GM19099 (cell line): ENCODE measurements around the gene HDHD3.

Experiments
- POLR2A ChIP-seq: IDR thresholded peaks from 3 replicates; pipeline ENCODE4 v1.6.1; 2011; ENCODE audit warnings: low read depth; ENCODE audit not compliant: insufficient read length; ENCODE audit errors: extremely low read depth

The HDHD3 gene

DNA sequence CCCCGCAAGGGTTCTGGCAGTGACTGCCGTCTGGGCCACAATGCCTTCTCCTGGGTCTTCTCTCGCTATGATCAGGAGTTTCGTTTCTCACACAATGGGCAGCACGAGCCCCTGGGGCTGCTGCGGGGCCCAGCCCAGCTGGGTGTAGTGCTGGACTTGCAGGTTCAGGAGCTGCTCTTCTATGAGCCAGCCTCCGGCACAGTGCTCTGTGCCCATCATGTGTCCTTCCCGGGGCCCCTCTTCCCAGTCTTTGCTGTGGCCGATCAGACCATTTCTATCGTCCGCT is 7.0 kb downstream of the HDHD3 start:
- no peak for TF ChIP-seq POLR2A

DNA sequence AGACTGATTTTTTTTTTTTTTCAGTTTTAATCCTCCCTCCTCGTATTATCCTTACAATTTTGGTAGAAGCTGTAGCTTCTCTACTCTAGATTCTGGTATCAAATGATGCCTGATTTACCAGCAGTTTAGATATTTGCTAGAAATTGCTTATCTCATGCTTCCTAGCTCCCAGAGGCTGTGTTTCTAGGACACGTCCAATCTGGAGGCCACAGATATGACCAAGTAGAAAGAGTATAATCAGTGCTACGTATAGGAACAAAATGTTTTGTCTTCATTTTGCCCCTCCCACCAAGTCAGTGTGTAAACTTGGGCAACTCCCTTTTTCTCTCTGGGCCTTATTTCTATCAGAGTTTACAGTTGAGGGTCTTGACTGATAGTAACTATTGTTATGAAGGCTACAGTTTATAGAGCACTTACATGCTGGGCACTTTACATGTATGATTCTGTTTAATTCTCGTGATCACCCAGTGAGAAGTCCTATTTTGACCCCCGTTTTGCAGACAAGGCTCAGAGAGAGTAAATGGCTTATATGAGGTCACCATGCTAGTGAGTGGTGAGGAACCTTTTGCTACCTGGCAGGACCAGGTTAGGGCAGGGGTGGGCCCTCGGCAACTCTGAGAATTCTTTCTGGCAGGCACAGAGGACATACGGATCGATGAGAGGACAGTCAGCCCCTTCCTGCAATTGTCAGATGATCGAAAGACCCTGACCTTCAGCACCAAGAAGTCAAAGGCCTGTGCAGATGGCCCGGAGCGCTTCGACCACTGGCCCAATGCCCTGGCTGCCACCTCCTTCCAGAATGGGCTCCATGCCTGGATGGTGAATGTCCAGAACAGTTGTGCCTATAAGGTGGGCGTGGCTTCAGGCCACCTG is 7.6 kb downstream of the HDHD3 start:
- no peak for TF ChIP-seq POLR2A

- TF ChIP-seq POLR2A = no peak
Observed at GRCh38 chr9:113368348-113368981, 8.3 kb downstream of the HDHD3 start.

DNA sequence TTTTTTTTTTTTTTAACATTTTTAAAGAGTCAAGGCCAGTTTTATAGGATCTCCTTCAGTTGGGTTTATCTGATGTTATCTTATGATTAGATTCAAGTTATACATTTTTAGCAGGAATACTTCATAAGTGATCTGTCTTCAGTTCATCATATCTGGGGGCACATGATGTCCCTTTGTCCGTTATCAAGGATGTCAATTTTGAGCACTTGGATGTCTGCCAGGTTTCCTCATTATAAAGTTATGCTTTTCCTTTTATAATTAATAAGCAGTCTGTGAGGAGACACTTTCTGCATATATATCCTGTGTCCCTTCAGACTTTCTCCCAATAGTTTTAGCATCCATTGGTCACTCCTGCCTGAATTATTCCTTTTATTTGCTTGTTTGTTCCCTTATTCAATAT is 11.8 kb downstream of the HDHD3 start:
- no peak for TF ChIP-seq POLR2A

GRCh38 chr9:113363336-113363735 is 13.4 kb downstream of the HDHD3 start:
- no peak for TF ChIP-seq POLR2A

- TF ChIP-seq POLR2A = no peak
Observed at GRCh38 chr9:113361304-113362018, 15.3 kb downstream of the HDHD3 start.

DNA sequence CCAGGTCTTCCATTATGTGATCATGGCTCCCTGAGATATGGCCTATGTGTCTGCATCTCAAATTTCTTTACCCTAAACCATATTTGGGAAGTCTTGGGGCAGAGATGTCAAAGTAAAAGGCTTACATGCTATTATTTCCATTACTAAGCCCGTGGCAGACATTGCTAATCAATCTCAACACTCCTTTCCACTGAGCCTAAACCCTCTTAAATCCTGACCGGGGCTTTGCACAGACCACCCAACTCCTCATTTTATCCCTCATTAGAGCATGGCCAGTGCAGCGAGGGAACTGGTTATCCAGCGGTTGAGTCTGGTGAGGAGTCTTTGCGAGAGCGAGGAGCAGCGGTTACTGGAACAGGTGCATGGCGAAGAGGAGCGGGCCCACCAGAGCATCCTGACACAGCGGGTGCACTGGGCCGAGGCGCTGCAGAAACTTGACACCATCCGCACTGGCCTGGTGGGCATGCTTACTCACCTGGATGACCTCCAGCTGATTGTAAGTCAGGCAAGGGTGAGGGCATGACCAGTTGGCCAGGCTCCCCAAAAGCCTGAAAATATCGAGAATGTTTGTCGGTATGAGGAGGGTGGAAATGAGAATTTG is 16.4 kb downstream of the HDHD3 start:
- TF ChIP-seq POLR2A = no peak

DNA sequence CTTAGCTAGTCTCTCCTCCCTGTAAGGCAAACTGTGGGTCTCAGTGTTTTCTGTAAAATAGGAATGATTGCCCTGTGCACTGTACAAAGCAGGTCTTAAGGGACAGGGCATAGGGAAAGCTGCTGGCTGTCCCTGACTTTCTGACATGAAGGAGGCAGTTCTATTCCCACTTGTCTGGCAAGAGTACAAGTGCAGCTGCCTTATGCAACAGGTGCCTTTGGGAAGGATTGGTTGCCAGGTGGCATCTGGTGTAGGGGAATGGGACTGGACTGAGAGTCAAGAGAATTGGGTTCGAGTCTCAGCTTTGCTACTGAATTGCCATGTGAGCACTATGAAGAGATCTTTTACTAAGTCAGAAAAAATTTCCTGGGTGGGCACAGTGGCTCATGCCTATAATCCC is 17.4 kb downstream of the HDHD3 start:
- no peak for TF ChIP-seq POLR2A

- no peak for TF ChIP-seq POLR2A
Observed at GRCh38 chr9:113356686-113357292, 20.0 kb downstream of the HDHD3 start.

GRCh38 chr9:113355040-113355596 is 21.7 kb downstream of the HDHD3 start:
- TF ChIP-seq POLR2A = no peak

DNA sequence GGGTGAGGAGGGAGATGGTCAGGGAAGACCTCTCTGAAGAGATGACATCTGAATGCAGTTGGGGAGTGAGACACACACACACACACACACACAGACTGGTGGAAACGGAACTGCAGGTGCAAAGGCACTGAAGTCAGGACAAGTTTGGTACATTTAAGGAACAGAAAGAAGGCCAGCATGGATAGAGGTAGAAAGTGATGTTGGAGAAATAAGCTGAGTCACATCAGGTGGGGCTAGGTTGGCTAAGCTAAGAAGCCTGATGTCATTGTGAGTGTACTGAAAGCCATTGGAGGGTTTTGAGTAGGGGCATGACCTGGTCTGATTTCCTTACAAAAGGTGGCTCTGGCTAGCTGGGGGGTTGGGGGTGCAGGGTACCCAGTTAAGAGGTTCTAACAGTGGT is 24.4 kb downstream of the HDHD3 start:
- no peak for TF ChIP-seq POLR2A

DNA sequence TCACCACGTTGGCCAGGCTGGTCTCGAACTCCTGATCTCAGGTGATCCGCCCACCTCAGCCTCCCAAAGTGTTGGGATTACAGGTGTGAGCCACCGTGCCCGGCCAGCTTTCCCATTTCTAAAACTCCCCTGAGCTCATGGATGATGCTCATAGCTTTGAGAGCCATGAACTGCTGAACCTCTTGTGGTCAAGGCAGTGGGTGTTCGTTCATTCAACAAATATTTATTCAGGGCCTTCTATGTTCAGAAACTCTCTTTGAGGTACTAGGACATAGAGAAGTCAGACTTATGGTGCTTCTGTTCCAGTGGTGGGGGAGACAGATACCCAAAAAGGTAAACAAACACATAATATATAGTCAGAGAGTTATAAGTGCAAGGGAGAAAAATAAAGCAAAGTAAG is 24.8 kb downstream of the HDHD3 start:
- no peak for TF ChIP-seq POLR2A

DNA sequence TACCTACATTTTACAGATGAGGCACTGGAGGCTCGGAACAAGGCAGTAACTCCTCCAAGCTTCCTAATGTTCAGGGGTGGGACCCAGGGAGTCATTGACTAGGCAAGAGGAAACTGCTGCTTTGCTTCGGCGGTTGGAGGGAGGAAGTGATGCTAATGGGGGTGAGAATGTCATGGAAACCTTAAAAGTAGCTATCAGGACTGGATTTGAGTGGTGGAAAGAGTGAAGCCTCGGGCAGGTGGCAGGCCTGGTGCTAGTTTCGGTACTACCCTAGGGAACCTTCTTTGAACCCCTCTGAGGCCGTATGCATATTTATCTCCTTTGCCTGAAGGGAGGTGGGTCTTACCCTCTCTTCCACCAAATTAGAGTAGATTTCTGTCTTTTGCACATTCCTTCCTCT is 25.8 kb downstream of the HDHD3 start:
- no peak for TF ChIP-seq POLR2A

DNA sequence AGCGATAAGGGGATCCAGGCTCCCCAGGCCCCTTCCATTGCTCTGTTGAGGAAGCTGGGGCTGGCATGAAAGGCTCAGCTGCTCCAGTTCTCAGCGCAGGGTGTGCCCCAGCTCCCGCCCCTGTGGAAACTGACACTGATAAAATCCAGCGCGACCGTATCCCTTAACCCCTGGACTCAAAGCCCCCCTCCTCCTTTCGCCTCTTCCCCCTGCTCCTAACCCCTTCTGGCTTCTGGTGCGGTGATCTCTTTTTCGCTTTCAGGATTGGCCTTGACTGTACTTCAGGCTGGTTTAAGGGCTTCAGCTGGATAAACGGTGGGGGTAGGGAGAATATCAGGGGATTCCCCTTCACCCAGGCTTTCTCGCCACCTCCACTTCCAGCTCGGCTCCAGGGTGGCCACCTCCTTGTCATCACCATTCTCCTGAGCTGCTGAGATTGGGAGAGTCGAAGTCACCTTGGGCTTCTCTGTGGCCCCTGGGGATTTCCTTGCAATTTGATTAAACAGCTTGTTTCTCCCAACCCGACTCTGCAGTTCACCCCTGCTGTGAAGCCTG is 26.6 kb downstream of the HDHD3 start:
- TF ChIP-seq POLR2A = no peak
